GM21390 (cell line): Measurements from ENCODE around the gene FAM98A.

Source experiments
- ATAC-seq: cut with Tn5 transposase; IDR thresholded peaks from one replicate; pipeline ENCODE4 v1.9.1; 2021; ENCODE audit not compliant: unreplicated experiment

Gene FAM98A

DNA sequence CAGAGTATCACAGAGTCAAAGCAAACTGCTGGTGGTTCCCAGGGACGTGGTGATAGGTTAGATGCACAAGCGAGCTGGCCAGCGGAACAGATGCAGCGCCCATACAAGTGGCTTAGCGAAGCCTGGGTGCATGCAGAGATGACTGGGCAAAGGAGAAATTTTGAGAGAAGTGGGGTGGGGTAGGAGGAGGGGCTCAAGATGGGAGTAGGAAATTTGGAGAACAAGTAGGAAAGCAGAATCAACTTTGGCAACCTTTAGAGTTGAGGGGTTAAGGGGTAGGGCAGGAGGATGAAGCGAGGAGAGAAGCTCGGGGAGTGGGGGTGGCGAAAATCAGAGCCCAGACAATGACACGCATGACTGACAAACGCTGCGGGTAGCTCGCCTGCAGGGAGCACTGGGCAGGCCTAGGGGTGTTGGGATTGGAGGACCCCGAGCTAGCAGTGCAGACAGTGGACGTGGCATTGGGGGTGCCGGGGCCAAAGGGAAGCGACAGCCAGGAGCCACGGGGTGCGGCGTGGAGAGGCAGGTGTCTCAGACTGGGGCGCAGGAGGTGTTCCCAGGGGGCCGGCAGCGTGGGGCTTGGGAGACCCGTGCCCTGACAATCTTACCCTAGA, 431 bp downstream of the FAM98A start:
- ATAC-seq = peak; percentile 53

DNA sequence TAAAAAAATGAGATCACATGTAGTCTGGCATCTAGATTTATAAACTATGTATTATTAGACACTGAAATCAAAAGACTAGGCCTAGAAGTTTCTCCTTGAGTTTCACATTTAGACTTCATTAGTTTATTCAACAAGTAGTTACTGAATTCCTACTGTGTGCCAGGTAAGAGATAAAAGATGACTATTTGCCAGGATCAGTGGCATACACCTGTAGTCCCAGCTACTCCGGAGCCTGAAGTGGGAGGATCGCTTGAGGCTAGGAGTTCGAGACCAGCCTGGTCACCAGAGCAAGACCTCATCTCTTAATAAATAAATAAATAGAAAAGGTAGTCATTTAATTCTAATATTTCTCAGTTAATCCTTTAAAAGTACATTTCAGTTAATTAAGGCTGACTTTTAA, 2.1 kb downstream of the FAM98A start:
- ATAC-seq = no peak

DNA sequence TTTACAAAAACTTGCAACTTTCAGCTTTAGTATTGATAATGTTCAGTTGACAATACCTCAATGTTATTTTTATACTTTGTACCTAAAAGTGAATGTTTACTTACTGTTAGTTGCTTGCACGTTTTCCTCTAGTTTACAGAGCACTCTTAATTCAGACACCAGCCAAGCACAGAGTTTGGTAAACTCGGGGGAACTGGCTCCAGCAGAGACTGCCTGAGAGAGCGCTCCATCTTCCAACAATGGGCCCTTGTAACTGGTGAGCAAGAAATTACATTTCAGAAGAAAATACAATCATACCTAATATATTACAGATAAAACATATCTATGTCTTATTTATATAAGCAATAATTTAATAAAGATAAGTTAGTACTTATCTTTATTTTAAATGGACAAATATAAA, 3.7 kb downstream of the FAM98A start:
- ATAC-seq = no peak

DNA sequence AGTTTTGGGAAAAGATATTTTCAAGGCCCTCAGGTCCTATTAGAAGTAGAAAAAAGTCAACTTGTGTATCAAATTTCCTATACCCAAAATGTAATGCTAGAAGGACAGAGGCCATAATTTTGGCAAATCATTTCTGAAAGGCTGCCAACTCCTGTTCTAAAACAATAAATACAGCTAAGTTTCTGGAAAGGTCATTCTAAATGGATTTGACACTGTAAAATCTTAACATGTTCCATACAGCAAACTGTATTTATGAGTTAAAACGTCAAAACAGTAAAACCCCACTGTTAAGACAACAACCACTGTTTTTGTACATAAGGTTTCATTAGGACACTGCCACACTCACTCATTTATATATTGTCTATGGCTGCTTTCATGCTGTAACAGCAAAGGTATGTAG, 9.7 kb downstream of the FAM98A start:
- ATAC-seq = no peak

DNA sequence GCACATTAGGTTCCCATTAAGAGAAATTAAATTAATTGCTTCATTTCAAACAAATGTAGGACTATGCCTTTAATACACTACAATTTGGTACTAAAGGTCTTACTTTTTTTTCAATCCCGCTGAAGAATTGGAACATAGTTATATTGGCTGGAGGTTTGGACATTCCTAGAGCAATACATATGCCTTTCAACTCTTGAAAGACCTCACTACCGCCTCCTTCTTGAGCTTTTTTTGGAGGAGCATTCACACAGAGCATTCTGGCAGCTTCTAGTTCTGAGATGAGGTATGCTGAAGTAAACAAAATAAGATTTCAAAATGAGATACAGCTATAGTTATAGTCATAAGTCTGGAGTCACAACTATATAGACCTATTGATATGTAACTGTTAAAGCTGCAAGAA, 10.9 kb downstream of the FAM98A start:
- no peak for ATAC-seq

DNA sequence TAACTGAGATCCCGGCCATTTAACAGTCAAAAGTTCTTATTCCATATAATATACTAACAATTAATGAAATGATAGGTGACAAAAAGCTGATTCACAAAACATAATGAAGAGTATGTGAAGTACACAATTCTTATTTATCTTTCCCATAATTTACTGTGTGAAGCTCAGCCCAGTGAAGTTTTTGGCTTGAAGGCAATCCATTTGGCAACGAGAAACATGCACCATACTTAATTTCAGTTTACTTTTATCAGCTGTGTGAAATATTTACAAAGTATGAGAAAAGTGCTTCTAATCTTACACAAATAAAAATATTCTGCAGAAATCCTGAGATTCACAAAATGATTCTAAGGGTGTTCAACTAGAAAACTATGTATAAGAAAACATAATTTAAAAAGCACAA, 12.3 kb downstream of the FAM98A start:
- no peak for ATAC-seq

DNA sequence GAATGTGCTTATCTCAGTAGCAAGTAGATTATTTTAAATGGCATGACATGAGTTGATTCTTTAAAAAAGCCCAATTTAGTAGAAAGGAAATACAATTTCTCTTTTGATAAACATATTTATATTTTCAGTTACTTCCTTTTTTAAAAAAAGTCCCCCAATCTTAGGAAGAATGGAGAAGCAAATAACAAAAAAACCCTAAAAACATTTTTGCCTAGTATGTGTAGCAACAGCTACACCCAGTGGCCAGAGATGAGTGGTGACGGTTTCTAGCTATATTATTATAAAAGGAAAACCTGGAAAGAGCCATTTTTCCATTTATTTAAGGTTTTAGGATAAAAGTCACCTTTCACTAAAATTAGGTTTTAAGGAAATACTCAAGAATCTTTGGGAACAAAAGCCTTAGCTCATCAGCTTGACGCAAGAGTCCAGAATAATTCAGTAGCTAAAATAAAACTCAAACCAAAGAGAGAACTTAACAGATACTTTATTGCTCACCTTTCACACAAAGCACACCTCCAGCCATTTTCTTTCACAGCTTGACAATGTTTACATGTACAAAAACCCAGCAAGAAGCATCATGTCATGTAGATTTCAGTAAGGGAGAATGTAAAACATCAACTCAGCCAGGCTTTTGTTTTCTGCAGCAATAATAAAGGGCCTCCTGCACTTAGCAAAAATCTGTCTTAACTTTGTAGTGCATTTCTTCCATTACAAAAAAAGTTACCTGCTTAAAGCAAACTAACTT, 15.7 kb downstream of the FAM98A start:
- ATAC-seq = no peak

DNA sequence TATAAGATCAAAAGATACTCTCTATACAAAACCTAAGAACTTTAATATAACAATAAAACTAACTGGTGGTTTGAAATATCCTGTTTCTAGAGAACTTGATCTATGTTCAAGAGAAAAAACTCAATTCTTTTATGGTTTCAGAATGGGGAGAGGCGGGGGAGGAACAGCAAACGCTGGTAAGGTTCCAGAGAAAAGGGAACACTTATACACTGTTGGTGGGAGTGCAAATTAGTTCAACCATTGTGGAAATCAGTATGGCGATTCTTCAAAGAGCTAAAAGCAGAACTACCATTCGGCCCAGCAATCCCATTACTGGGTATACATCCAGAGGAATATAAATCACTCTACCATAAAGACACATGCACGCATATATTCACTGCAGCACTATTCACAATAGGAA, 17.2 kb downstream of the FAM98A start:
- ATAC-seq = no peak

DNA sequence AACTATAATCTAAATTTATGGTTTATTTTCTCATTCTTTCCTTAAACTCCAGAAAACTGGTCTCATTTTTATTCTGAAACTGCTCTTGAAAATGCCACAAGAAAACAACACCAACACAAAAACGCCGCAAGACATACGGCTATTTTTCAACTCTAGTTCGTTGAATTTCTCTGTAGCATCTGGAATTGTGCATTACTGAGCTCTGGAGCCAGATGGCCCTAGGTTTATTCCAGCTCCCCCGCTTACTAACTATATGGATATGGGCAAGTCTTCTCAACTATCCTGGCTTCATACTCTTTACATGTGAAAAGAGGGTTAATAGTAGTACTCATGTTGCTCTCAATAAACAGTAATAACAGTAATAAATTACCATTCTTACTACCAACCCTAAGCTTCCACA, 19.9 kb downstream of the FAM98A start:
- no peak for ATAC-seq

DNA sequence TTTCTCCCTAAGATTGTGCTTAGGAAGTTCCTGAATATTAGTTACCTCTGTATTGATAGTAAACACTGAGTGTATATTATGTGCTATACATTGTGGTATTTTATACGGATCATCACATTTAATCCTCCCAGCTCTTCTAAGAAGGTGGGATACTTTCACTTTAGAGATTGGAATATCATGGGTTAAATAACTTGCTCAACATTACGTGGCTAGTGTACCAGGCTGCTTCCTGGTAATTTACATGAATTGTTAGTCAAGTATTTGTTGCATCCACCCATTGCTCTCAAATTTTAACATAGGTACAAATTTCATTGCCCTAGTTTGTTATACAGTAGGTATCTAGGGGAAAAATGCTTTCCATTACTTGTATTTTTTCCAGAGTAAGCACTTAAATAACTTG, 21.4 kb downstream of the FAM98A start:
- no peak for ATAC-seq

DNA sequence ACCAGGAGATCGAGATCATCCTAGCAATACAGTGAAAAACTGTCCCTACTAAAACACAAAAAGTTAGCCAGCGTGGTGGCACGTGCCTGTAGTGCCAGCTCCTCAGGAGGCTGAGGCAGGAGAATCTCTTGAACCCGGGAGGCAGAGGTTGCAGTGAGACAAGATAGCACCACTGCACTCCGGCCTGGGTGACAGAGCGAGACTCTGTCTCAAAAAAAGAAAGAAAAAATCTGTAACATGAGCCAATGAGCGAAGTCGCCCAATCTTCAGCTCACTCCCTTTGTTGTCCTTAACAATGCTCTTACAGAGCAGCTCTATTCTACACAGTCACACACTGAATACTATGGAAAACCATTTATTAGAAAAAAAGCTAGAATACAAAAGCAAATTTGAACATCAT, 22.0 kb downstream of the FAM98A start:
- no peak for ATAC-seq

DNA sequence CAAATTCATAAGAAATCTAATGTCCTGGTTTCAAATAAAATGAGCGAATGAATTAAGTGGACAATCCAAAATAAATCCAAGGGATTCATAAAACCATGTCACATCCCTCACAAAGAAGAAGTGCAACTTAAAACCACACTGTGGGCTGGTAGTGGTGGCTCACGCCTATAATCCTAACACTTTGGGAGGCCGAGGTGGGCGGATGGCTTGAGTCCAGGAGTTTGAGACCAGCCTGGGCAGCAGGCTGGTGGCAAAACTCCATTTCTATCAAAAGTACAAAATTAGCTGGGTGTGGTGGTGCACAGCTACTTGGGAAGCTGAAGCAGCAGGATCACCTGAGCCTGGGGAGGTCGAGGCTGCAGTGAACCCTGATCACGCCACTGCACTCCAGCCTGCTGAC, 25.4 kb downstream of the FAM98A start:
- no peak for ATAC-seq

DNA sequence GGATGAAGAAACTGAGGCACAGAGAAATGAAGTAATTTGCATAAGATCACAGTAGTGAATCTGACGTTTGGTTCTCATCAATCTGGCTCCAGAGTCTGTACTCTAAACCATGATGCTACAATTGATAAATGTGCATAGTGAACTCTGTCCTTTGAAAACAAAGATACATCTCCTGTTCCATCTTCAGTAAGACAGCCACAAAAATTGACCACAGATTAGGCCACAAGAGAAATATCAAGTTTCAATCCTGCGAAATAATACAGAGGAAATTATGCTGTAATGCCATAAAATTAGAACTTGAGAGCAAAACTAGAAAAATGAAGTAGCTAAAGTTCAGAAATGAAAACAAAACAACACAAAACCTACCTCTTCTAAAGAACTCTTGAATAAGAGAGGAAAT, 28.4 kb downstream of the FAM98A start:
- ATAC-seq = no peak

DNA sequence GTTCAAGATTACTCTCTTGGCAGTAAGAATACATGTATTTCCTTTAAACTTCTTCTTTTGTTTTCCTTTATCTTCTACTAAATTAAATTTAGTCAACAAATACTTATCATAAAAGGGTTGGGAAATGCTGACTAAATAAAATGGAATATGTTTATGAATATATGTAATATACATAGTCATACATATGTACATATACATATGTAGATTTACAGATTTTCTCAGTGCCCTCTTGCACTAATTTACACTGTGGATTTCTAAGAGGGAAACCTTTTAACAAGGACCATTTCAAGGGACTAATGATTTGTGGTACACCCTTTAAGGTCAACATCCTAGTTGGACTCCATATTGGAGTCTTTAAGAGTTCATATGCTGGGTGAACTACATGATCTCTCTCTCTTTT, 37.2 kb downstream of the FAM98A start:
- no peak for ATAC-seq

DNA sequence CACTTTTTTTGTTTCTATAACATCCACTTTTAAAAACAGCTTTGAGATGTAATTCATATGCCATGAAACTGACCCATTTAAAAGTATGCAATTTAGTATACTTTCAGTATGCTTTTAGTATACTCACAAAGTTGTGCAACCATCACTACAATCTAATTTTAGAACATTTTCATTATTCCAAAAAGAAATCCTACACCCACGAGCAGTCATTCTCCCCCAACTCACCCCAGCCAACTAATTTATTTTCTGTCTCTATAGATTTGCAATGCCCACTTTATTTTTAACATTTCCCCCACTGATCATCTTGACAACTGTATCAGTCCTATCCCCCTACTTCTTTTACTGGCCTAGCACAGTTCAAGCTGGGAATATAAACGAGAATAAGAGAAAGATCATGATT, 39.1 kb downstream of the FAM98A start:
- no peak for ATAC-seq

DNA sequence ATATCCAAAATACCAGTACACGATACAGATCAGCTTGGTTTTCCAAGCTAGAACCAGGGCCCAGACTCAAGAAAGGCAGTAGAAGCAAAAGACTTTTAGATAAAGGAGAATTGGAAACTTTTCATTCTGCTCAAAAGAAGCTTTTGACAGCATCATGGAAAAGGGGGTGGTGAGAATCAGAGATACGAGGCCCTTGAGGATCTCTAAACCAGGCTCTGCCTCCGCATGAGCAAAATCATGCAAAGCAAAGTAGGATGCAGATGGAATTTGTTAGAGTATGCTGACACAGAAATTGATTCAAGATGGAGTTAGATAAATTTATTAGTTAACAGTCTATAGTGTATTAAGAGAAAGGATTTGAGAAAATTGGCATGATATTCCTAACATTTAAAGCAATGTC, 39.8 kb downstream of the FAM98A start:
- ATAC-seq = no peak

DNA sequence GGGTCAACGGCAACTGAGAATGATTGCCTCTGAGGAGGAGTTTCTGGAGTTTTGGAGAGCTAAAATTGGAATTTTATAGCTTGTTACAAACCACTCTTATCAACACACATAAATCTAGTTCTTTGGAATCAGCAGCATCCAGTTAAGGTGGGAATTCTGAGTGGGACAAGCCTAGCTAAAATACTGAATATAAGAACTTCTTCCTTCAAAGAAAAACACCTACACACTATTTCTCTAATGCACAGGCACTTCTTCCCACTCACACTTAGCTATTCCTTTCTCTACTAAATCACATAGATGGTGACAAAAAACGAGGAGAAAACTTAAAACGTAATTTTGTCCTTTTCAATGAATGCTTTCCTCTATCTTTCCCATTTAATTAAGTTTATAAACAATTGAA, 43.4 kb downstream of the FAM98A start:
- no peak for ATAC-seq

DNA sequence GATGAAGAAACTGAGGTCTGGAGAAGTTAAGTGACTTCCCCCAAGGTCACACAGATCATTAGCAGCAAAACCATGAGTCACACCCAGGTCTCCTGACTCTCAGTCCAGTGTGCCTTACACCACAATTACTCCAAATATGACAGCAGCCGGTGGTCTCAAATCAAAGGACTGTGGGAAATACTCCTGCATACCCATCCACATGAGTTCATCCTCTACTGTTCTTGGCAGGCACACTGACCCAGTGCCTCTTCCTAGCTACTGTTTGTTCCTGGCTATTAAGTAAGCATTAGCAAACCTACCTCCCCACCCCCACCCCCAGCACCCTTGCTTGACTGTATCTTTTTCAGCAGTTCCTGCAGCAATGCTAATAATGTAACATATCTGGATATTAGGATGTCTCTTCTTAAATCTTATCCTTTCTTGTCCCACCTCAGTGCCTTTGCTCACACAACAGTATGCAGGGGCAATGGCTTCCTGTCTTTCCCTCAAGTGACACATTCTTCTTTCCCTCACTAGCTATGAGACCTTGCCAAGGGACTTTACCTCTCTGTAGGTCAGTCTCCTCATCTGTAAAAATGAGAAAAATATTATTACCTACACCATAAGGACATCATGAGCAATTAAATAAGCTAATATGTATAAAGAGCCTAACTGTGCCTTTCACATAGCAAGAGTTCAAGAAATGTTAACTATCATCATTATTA, 46.2 kb downstream of the FAM98A start:
- ATAC-seq = no peak

DNA sequence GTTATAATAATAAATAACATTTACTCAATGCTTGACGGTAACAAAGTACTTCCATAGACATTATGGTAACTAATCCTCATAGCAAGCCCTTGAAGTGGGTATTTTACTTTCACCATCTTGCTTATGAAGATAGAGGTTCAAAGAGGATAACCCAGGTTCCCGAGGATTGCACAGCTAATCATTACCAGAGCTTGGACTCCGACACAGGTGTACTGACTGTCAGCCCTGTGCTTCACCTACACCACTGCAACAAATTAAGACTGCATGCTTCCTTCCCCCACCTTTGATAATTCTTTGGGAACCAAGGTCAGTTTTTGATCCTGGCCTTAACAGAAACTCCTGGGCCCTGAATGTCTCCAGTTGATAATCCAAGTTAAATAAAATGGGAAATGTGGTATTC, 48.9 kb downstream of the FAM98A start:
- no peak for ATAC-seq

DNA sequence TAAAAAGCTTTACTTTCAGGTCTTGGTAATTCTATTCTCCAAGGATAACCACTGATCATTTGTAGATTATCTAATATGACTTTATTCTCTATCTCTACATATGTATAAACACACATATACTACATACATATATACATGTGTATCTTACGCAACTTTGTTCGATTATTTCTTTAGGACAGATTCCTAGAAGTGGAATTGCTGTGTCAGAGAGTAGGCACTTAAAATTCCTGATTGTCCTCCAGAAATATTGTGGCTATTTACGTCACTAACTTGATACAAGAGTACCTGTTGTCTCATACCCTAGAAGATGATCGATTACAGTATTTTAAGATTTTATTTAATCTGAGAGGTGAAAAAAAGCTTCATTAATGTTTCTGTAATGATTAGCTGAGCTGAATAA, 57.9 kb downstream of the FAM98A start:
- no peak for ATAC-seq

DNA sequence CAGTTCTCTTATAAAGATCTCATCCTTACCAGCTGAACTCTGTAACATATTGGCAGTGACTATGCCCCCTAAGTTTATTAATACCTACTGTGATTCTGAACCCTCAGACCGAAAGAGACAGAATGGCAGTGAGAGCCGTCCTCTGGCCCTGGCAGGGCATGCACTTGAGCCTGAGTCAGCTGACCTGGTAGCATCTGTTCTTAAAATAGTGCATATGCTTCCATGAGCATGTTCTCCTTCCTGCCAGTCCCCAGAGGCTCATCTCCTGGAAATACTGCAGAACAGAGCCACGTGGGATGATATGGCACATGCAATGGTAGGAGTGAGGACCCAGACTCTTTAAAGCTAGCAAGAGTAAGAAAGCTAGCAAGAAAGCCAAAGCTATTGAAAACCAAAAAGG, 63.7 kb downstream of the FAM98A start:
- no peak for ATAC-seq
